ENCODE results near the gene DNASE1L2.
A peak's percentile ranks its signal among the peaks of the same experiment; 100 is the strongest.

DNASE1L2 gene

GRCh38 chr16:2235695-2236336, 428 bp upstream of the DNASE1L2 start:
- H3K4me1 ChIP-seq (ENCODE audit: insufficient read depth, poor library complexity, severe bottlenecking), result no peaks in the 10 kb centered on the region
- no peak for DNase-seq (ENCODE audit: low spot score)
- H3K36me3 ChIP-seq (ENCODE audit: low read depth), result peaks cover 12% of the 10 kb centered on the region
- H3K9me3 ChIP-seq (ENCODE audit: severe bottlenecking), result no peaks in the 10 kb centered on the region
- no peak for ATAC-seq (ENCODE audit: low read depth)
- no peak overlapping the region for H3K27ac ChIP-seq (ENCODE audit: poor library complexity, severe bottlenecking)
- peaks cover 21% of the 10 kb centered on the region for H3K27me3 ChIP-seq (ENCODE audit: insufficient read depth, poor library complexity, severe bottlenecking)
- H3K4me3 ChIP-seq (ENCODE audit: severe bottlenecking), result no peak overlapping the region
- TF ChIP-seq CTCF (IDR thresholded peaks at IDR 0.05; ENCODE audit: poor library complexity, severe bottlenecking), result no peak

- Histone ChIP-seq H3K4me1 (ENCODE audit: insufficient read depth, poor library complexity, severe bottlenecking) (no peaks in the 10 kb centered on the region), H3K36me3 (ENCODE audit: low read depth) (peaks cover 13% of the 10 kb centered on the region), H3K27ac (ENCODE audit: poor library complexity, severe bottlenecking) (no peak overlapping the region), H3K27me3 (ENCODE audit: insufficient read depth, poor library complexity, severe bottlenecking) (peaks cover 21% of the 10 kb centered on the region), H3K9me3 (ENCODE audit: severe bottlenecking) (no peaks in the 10 kb centered on the region), H3K4me3 (ENCODE audit: severe bottlenecking) (no peak overlapping the region)
- TF ChIP-seq CTCF (IDR thresholded peaks at IDR 0.05; ENCODE audit: poor library complexity, severe bottlenecking), result no peak
- no peak for DNase-seq (ENCODE audit: low spot score)
- no peak for ATAC-seq (ENCODE audit: low read depth)
Measured at GRCh38 chr16:2237102-2237482, 848 bp downstream of the DNASE1L2 start.

GRCh38 chr16:2237493-2238149, 1.4 kb downstream of the DNASE1L2 start:
- Histone ChIP-seq H3K27me3 (ENCODE audit: insufficient read depth, poor library complexity, severe bottlenecking) (peaks cover 21% of the 10 kb centered on the region), H3K9me3 (ENCODE audit: severe bottlenecking) (no peaks in the 10 kb centered on the region), H3K4me3 (ENCODE audit: severe bottlenecking) (no peak overlapping the region), H3K27ac (ENCODE audit: poor library complexity, severe bottlenecking) (no peak overlapping the region), H3K4me1 (ENCODE audit: insufficient read depth, poor library complexity, severe bottlenecking) (no peaks in the 10 kb centered on the region), H3K36me3 (ENCODE audit: low read depth) (peaks cover 19% of the 10 kb centered on the region)
- no peak for TF ChIP-seq CTCF (IDR thresholded peaks at IDR 0.05; ENCODE audit: poor library complexity, severe bottlenecking)
- ATAC-seq (ENCODE audit: low read depth), result no peak
- peak; percentile 66 for DNase-seq (ENCODE audit: low spot score)

- no peaks in the 10 kb centered on the region for H3K9me3 ChIP-seq (ENCODE audit: severe bottlenecking)
- no peak overlapping the region for H3K27ac ChIP-seq (ENCODE audit: poor library complexity, severe bottlenecking)
- H3K4me1 ChIP-seq (ENCODE audit: insufficient read depth, poor library complexity, severe bottlenecking), result no peaks in the 10 kb centered on the region
- no peak for TF ChIP-seq CTCF (IDR thresholded peaks at IDR 0.05; ENCODE audit: poor library complexity, severe bottlenecking)
- no peak overlapping the region for H3K4me3 ChIP-seq (ENCODE audit: severe bottlenecking)
- H3K36me3 ChIP-seq (ENCODE audit: low read depth), result peaks cover 21% of the 10 kb centered on the region
- peaks cover 21% of the 10 kb centered on the region for H3K27me3 ChIP-seq (ENCODE audit: insufficient read depth, poor library complexity, severe bottlenecking)
- ATAC-seq (ENCODE audit: low read depth), result no peak
- peak; percentile 63 for DNase-seq (ENCODE audit: low spot score)
Measured at GRCh38 chr16:2238150-2238837, 2.0 kb downstream of the DNASE1L2 start.
